Activated T-cell treated with anti-CD3 and anti-CD28 coated beads for 4 hours (primary cell): ENCODE data around the gene BDKRB2.

ENCODE experiments used
- DNase-seq: peaks from one replicate; pipeline ENCODE4 v3.0.0-alpha.2; 2020

The BDKRB2 gene

DNA sequence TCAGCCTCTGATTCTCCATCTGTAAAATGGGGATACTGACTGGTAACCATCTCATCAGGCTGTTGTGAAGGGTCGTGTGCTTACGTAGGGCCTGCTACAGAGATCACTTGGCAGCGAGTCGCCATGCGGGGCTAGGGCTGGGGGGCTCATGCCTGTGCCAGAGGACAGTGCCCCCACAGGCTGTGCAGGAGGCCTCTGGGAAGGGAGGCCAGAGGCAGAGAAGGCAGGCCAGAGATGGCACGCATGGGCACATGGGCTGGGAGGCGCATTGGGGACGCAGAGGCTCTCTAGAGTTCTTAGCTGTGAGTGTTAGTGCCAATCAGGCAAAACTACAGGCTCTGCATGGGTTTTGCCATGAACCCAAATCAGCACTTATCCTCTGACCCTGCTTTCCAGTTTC lies 3.5 kb upstream of the BDKRB2 start:
- DNase-seq, result no peak

DNA sequence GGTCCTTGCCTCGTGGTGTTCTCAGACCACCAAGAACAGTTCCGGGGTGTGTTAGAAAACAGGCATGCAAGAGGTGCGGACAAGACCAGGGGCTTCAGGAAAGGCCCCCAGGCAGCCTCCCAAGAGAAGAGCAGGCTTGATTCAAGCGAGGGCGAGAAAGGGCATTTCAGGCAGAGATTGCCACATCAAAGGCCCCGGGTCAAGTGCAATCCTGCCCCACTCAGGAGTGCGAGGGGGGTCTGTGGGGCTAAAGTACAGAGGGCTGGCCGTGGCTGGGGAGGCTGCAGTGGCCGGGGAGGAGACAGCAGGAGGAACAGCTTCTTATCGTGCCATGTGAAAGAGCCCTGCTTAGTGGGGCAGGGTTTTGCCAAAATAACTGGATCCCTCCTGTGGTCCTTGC lies 2.7 kb upstream of the BDKRB2 start:
- no peak for DNase-seq

DNA sequence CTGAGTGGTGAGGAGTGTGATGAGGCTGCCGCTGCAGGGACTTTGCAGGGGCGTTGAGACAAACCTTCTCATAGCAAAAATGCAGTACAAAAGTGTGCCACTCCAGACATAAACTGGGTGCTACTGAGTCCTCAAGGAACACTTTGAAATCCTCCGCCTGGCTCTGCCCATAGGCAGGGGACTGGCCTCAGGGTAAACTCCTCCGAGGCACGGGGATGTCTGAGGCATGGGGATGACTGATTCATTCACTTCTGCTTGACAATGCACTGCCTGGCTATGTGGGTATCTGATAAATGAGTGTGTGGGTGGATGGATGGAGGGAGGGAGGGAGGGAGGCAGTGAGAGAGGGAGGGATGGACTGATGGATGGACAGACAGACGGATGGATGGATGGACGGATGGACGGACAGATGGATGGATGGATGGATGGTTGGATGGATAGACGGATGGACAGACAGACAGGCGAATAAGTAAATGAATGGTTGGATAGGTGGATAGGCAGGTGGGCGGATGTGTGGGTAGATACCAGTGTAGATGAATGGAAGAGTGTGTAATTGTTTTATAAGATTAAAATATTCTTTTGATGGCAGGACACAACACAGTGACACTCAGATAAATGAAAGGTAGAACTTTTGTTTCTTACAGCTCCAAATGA lies 2.1 kb upstream of the BDKRB2 start:
- no peak for DNase-seq

DNA sequence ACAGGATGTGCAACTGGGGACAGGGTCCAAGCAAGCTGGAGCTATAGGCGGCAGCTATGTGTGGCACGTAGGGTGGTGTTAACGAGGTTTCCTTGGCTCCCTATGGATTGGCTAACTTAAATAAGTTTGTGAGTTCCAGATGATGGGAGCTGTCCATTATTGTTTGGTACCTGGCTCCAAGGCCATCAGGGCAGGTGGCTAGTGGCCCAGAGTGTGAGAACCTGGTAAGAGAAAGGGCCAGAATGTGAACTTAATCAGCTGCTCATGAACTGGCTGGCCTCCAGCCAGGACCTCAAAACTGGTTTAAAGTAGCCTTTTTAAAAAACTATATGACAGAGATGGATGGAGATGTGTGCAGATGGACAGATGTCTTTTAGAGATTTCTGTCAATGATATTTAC lies 1.5 kb upstream of the BDKRB2 start:
- DNase-seq, result no peak

DNA sequence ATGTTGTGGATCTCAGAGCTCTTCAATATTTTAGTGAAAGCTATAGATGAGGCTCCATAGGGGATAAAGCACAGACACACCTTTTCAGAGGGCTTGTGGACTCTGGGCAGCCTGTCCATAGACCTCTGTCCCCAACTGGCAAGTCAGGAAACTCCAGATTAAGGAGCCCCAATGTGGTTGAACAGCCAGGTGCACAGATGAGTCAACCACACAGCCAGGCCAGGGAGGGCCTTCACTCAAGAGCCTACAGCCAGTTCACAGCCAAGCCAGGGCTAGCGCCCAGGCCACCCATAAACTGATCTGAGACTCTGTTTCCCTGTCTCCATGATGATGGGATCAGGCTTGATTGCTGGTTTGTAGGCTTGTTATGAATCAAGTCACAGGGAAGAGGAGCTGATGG lies 1.0 kb upstream of the BDKRB2 start:
- DNase-seq, result no peak

DNA sequence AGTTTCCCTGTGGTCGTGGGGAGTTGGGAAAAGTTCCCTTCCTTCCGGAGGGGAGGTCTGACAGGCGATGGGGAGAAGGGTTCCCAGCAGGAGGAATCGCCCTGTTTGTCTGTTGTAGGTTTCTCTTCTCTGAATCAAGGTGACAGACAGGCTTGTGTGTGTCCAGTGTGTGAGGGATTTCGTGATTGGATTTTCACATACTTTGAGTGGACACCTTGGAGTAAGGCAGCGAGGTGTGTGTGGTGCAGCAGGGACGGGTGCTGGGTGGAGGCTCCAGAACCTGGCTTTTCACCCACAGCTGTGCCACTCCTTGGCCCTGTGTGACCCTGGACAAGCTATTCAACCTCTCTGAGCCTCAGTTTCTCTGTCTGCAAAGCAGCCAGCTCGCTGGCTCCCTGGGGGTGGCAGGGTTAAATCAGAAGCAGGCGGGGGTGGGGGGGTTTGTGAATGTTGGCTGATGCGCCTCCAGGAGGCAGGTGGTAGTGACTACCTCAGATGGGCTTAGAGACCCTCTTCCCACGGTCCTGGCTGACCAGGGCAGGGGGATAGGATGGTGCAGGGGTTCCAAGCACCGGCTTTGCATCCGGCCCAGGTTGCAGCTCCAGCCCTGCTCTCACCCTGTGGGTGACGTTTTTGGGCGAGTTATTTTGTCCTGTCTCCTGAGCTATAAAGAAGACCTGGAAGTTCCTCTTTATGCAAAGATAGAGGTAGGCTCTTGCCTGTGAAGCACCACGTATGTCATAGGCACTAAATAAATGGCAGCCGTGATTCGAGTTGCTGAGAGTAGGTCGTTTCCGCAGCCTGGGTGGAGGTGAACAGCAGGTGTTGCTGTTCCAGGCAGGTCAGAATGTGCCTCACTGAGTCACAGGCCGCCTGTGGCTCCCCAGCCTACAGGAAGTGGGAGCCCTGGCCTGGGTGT lies 679 bp downstream of the BDKRB2 start:
- no peak for DNase-seq

DNA sequence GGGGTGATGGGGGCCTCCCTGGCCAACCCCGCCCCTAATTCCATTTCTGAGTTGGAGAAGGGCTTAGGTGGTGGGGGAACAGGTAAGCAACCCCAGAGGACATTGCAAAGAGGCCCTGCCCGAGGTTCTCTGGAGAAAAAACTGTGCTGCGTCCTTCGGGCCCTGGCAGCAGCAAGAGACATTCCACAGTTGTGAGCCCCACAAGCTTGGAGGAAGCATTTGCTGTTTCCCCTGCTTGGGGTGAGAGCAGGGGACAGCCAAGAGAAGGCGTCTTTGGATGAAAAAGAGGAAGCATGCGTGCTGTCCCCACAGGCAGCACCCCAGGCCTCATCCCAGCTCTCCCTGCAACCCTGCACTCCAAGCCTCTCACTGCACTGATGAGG lies 1.3 kb downstream of the BDKRB2 start:
- DNase-seq, result no peak

DNA sequence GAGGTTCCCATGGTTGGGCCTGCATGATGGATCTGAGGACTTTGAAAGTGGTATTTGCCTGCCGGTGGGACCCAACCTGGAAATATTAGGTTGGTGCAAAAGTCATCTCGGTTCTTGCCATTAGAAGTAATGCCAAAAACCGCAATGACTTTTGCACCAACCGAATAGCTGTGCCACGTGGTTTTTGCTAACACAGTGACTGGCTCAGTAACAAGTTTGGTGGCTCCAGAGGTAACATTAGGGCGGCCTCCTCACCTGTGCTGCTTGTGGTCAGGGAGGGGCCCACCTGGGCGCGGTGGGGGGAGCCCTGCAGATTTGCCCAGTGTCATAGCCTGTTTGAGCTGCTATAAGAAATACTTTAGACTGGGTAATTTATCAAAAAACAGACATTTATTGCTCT lies 1.8 kb downstream of the BDKRB2 start:
- no peak for DNase-seq

DNA sequence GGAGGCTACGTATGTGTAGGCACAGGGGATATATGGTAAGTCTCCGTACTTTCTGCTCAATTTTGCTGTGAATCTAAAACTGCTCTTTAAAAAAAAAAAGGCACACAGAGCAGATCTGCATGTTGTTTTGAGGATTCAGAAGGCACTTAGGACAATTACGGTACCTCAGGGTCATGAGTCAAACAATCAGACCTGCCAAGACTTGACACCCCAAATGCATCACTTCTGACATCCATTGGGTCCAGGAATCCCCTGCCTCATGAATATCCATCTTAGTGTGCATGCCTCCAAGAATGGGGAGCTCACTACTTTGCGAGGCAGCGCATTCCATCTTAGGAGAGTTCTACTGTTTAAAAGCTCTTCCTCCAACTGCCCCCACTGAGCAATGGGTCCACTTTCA lies 3.0 kb downstream of the BDKRB2 start:
- no peak for DNase-seq

DNA sequence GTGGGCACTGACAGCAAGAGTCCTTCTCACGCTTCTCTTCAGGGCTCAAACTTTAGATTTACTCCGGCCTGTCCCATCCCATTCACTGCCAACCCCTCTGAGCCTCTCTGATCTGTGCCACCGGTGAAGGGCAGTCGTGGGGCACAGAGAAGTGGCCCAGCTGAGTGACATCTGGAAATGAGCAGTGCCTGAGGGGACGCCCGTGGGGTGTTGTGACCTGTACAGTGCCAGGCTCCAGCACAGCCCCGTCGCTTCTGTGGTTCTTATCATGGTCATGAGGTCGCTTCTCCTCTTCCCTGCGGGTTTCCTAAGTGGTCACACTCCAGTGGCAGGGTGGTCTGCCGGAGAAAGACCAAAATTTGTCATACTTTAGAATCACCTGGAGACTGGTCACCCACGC lies 4.1 kb downstream of the BDKRB2 start:
- no peak for DNase-seq

DNA sequence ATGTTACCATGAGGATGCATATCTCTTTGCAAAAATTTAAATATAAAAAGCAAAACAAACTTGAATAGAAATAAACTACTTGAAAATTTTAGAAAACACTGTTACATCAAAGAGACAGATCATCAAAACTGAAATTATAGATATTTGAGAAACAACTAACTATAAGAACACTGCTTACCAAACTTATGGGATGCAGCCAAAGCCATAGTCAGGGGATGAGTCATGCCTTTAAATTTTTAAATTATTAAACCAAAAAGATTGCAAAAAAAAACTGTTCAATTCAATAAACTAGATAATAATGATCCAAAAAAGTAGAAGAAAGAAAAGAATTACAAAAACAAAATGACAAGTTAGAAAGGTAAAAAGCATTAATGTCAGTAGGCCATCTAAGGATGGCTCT lies 7.5 kb downstream of the BDKRB2 start:
- DNase-seq, result no peak

DNA sequence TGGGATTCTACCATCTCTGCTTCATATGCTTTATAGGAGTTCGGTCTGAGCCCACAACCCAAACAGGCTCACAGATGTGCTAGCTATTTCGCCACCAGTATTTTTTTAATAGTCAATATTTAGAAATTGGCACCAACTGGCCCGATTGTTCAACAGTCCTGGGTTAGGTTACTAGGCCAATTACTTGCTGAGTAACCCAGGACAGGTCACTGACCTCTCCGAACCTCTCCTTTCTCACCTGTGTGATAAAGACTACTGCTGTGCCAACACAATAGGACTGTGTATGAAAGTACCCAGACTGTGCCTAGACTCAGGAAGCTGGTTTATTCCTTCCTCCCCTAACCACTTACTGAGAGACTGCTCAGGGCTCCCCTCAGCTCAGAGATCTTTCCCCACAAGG lies 8.3 kb downstream of the BDKRB2 start:
- DNase-seq, result no peak

DNA sequence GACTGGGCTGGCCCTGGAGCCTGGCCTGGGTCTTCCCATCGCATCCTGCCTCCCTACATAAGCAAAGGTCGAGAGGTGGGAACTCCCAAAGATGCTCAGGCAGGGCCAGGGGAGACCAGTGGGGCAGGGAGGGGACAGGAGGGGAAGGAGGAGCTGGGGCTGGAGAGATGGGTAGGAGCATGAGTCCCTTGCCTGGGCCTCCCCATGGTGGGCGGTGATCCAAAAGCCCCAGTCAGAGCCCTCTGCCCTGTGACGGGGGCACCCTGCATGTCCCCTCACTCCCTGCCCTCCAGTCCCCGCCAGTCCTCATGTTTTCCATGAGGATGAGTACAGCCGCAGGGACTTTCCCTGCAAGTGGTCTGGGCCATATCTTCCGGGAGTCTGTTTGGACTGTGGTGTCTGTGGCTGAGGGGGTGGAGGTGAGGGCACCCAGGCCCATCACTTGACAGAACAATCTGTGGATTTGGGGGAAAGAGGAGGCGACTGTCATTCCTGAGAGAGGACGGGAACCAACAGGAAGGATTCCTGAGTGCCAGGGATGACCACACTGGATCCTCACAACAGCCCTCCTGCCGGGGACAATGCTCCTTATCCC lies 9.3 kb downstream of the BDKRB2 start:
- no peak for DNase-seq

DNA sequence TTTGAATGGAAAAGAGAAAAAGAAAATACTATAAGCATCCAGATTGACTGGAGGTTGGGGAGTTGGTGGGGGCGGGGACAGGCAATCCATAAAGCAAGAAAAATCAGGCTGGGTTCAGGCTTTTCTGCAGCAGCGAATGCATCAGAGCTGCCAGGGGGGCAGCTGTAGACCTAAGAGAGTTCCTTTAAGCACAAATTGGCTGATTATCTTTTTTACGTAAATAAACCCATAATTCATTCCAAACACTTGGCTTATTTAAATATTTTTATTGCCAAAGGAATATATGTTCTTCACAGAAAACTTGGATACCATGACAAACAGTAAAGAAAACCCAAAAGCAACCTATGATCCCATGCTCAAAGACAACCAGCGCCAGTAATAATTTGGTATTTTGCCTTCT lies 10.2 kb downstream of the BDKRB2 start:
- DNase-seq, result no peak

DNA sequence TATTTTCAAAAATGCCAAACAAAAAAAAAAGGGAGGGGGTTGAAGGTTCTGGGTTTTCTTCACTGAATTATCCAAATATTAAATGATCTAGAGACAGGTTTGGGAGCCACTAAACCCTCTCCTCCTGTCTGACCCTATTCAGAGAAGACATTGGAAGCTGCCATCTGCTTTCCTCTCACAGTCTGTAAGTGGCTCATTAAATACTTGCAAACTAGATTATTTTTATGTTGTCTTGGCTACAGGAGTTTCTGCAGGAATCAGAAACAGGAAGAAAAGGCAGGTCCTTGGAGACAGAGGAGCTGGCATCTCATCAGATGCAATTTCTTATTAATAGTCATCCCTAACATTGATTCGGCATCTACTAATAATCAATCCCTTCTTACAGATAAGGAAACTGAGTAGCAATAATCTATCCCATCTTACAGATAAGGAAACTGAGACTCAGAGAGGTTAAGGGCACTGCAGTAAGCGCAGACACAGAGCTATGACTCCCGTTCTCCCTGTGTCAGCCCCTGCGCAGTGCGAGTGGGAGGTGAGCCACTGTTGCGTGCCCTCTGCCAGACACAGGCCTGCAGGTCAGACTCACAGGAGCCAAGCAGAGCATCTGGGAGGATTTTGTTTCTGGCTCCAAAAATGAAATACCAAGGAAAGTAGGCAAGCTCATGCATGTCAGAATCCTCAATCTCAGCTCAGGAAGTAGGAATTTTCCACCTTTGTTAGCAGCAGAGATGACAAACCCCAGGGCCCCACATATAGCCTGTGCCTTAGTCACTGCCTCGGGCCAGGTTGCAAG lies 11.0 kb downstream of the BDKRB2 start:
- no peak for DNase-seq

DNA sequence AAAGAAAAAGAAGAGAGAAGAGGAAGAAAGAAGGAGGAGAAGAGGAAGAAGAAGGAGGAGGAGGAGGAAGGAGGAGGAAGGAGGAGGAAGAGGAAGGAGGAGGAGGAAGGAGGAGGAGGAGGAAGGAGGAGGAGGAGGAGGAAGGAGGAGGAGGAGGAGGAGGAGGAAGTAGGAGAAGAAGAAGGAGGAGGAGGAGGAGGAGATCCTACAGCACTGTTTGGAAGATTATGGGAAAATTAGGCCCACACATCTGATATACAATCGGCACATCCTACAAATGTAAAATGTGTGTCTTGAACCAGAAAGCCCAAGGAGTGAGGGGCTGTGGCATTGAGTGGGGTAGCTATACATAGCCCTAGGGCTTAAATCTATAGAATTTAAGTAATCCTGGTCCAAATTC lies 12.0 kb downstream of the BDKRB2 start:
- no peak for DNase-seq

DNA sequence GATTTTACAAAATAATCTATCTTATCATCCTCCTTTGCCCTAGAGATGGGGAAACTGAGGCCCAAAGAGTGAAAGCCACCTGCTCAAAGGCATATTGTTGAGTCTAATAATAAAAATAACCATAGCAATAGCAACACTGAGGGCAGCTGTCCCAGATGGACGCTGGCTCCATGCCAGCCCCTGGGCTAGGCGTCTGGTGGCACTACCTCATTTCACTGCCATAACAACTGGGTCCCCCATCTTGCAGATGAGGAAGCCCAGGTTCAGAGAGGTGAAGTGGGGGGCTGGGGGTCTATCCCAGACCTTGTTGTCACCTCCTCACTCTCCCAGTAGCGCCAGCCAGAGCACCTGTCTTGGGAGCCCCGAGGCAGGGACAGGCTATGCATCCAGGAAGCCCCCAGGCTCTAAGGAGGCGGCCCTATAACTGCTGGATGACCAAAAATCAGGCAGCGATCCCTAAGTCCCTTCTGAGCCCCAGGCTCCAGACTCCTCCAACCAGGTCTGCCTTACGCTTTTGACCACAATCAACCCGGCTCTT lies 12.8 kb downstream of the BDKRB2 start:
- no peak for DNase-seq

DNA sequence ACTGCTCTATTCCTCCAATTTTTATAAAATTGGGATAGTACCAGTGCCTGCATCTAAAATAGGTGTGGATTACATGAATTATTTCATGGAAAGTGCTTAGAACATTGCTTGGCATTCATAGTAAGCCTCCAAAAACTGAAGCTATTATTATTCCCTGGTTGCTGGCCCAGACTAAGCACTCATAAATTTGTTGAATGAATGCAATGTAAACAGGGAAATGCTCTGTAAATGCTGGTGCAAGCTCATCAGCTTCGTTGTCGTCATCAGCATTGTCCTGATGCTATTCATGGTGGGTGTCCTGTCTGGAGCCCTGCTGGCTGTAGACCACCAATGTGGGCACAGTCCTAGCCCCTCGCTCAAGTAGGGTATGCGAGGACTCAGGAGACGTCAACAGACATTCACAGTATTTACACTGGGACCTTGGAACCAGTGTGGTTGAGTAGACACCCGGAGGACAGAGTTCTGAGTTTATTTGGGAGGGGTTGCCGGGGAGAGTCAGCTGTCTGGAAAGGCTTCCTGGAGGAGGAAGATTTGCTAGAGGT lies 16.5 kb downstream of the BDKRB2 start:
- DNase-seq, result no peak

DNA sequence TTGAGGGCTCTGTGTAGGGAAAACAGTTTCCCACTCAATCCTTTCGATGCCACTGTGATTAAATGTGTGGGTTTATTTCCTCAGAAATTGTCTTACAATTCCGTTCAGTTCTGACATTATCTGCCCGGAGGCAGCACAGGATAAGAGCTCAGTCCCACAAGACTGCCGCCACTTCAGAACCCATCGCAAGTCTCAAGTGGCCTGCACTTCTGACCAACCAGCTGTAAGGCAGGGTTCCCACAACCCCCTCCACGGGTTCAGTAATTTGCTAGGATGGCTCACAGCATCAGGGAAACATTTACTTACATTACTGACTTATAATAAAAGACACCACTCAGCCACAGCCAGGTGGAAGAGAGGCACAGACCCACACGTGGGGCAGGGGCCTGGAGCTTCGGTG lies 17.2 kb downstream of the BDKRB2 start:
- DNase-seq, result no peak

DNA sequence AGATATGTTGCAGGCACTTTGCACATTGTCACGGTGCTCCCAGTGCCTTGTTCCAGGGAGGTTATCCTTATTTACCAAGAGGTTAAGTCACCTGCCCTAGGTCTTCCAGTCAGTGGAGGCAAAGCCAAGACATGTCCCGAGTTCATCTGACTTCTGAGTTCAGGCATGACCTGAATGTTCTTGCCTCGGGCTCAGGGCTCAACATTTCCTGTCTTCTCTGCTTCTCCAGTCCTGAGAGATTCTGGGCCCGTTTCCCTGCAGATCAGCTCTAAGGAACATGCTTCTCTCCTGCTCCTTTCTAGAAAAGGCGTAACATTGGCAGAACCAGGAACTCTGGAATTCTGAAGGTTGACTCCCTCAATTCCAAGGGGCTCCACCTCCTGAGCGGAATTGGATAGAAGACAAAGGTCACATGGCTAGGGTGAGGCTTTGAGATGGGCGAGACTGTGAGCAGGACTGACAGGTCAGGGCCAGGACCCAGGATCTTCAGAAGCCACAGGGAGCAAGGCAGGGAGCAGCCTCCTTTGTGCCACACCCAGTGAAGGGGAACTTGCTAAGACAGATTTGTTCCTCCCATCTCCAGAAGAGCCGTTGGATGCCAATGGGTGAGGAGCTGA lies 19.9 kb downstream of the BDKRB2 start:
- no peak for DNase-seq

DNA sequence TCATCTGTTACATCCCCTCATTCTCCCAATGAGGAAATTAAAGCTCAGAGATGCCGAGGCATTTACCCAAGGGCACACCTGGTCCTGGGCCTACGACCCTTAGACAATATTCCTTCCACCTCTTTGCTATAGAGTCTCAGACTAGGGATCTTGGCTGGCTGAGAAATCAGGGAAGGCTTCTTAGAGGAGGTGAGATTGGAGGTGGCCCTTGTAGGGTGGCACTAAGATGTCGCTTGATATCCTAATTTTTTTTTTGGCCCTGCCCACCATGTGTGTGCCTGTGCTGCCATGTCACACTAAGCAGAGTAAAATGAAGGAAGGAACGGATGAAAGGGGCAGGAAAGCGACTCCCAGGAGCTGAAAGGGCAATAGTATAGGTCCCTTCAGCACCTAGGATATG lies 20.6 kb downstream of the BDKRB2 start:
- no peak for DNase-seq

DNA sequence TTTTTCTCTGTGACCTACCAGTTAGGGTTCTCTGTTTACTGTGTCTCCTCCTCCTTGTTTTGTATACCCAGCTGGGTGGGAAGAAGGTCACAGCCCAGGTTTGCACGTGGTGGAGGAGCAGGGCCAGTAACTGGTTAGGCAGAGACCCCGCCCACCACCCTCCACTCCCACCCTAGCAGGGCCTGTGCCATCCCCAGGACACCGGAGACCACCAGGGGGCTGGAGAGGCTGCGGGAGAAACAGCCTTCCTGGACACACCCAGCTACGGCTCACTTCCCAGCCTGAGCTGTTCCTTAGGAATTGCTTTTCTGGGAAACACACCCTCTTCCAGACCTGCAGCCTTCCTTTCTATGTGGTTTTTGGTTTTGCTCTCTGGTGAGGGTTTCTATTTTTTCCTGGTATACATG lies 21.1 kb downstream of the BDKRB2 start:
- no peak for DNase-seq
